HFF-Myc (cell line): ENCODE measurements around the gene VPS13A.
A peak's percentile ranks its signal among the peaks of the same experiment; 100 is the strongest.

ENCODE experiments used
- DNase-seq: peaks from one replicate; pipeline ENCODE4 v3.0.0-alpha.2; 2011; ENCODE audit warnings: low read depth; ENCODE audit errors: extremely low read depth
- H3K4me3 ChIP-seq: replicated peaks from 2 replicates; pipeline ENCODE4 v1.5.1; 2011; ENCODE audit warnings: low read depth, mild to moderate bottlenecking, control low read depth, low read length
- CTCF ChIP-seq: IDR thresholded peaks from 2 replicates; pipeline ENCODE4 v1.5.1; 2012; ENCODE audit warnings: mild to moderate bottlenecking, low read depth, low read length, control low read depth; ENCODE audit errors: missing control alignments

The VPS13A gene

DNA sequence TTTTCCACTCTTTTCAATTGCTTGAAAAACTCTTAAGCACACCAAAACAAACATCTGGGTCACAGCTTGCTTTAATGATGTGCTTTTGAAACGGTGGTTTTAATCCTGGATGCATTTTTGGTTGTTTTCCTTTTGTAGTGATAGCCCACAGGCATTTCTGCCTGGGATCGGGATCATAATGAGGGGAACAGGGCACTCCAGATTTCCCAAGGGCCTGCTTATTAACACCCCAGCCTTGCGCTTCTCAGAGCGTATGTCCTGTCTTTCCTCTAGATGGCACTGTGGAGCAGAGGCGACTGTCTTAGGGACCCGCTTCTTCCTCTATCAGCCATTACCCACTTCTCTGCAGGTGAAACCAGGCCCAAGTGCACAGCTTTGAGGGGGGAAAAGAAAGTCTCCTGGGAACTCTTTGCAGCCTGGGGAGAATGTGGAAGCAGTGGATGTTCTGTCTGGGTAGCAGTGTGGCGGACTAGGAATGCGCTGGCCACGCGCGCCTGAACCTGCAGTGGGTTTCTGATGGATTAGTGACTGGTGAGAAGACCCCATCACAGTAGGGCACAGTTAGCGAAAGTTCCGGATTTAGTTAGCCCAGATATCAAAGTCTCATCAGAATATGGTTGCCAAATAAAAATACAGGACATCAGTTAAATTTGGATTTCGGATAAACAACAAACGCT, 280.7 kb downstream of the VPS13A start:
- peak; percentile 80 for DNase-seq
- H3K4me3 ChIP-seq = no peak overlapping the region
- peak; percentile 90 for TF ChIP-seq CTCF

DNA sequence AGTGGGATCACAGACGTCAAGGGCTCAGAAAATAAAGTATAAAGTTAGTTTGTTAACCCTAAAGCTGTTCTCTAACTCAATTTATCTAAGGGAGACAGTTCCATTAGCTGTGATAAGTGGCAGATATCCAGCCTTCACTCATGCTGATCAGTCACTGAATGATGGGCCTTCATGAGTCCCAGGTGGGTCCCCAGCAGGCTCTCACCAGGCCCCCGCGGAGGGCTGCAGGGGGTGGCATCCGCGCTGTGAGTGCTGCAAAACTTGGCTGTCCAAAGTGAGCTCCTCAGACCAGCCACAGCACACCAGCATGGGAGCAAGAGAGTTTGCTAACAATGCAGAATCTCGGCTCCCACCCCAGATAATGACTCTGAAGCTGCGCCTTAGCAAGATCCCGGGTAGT, 283.6 kb downstream of the VPS13A start:
- no peak for DNase-seq
- H3K4me3 ChIP-seq = no peak overlapping the region
- TF ChIP-seq CTCF = no peak

GRCh38 chr9:77462066-77462465, 284.7 kb downstream of the VPS13A start:
- no peak overlapping the region for H3K4me3 ChIP-seq
- TF ChIP-seq CTCF = no peak
- no peak for DNase-seq

GRCh38 chr9:77463151-77463550, 285.8 kb downstream of the VPS13A start:
- no peak for DNase-seq
- no peak for TF ChIP-seq CTCF
- no peak overlapping the region for H3K4me3 ChIP-seq

GRCh38 chr9:77464661-77465060, 287.3 kb downstream of the VPS13A start:
- TF ChIP-seq CTCF = no peak
- no peak for DNase-seq
- H3K4me3 ChIP-seq = no peak overlapping the region

- DNase-seq = no peak
- H3K4me3 ChIP-seq = no peak overlapping the region
- TF ChIP-seq CTCF = no peak
Observed at GRCh38 chr9:77469515-77470231, 292.3 kb downstream of the VPS13A start.
